Upper lobe of right lung (tissue), 1 donor: ENCODE data around the gene HSD17B13. TPM values are rescaled to one million over a fixed set of nuclear protein-coding genes. Genes with fewer than 3 reads are reported as not detected.

ENCODE experiments used
- ATAC-seq: fragments of 200-7000 bp; cut with Tn5 transposase; one replicate; pipeline ENCODE4 v1.9.1; 2020; ENCODE audit warnings: mild to moderate bottlenecking, moderate library complexity
- DNase-seq: peaks from one replicate; pipeline ENCODE4 v3.0.0-alpha.2; 2020
- H3K27ac ChIP-seq: fragments of 200-600 bp; one replicate; pipeline ENCODE4 v1.8.0; 2022
- H3K27me3 ChIP-seq: fragments of 200-600 bp; one replicate; pipeline ENCODE4 v1.8.0; 2022; ENCODE audit warnings: mild to moderate bottlenecking
- H3K36me3 ChIP-seq: fragments of 200-600 bp; one replicate; pipeline ENCODE4 v1.8.0; 2022
- H3K4me1 ChIP-seq: fragments of 200-600 bp; one replicate; pipeline ENCODE4 v1.8.0; 2022
- H3K4me3 ChIP-seq: fragments of 200-600 bp; one replicate; pipeline ENCODE4 v1.8.0; 2022; ENCODE audit warnings: mild to moderate bottlenecking
- H3K9me3 ChIP-seq: fragments of 200-600 bp; one replicate; pipeline ENCODE4 v1.8.0; 2022
- CTCF ChIP-seq: fragments of 200-600 bp; IDR thresholded peaks from one replicate; pipeline ENCODE4 v1.8.0; 2022; ENCODE audit warnings: antibody characterized with exemption
- intact Hi-C: fragments of 100-400 bp; cut with DNase I; formaldehyde crosslinking; loops from one replicate; pipeline ENCODE4 v1.11.0; 2022
- total RNA-seq: library from RNA; stranded (reverse); fragmentation: NEBNext Ultra II Directional; extraction: Animal tissue kit (Norgen Biotek cat#: 25700); gene quantifications from one replicate; pipeline ENCODE4 v1.2.1, GENCODE V29; 2021
- donor health status: DM: no; HTN: yes; CAD: no; lungs with severe emphysema.

The HSD17B13 gene
- total RNA-seq, 1 donor from 2014 or later, result 1.7 TPM

DNA sequence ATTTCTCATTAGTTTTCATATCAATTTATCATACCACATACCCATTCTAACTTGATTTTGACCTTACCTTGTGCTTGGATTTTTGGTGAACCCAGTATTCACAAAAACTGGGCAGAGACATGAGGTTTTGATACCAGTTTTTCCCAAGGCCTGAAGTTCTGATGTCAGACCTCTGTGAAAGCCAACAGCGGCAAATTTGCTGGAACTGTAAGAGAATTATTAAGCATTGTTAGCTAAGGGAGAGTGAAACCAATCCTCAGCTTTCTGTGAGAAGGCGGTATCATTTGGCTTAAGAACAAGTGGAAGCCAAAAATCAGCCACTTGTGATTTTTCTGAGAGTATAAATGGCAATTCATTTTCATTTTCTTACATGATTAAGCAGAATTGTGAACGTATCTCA, 8.9 kb downstream of the HSD17B13 start:
- intact Hi-C loops, result no loop called here
- ATAC-seq (no peak), DNase-seq (no peak)
- peaks cover 4% of the 10 kb centered on the region for H3K36me3 ChIP-seq
- no peak for TF ChIP-seq CTCF
- no peaks in the 10 kb centered on the region for H3K4me1 ChIP-seq
- H3K4me3 ChIP-seq, result no peak overlapping the region
- H3K9me3 ChIP-seq, result no peaks in the 10 kb centered on the region
- H3K27me3 ChIP-seq, result no peaks in the 10 kb centered on the region
- no peak overlapping the region for H3K27ac ChIP-seq

- no peak for ATAC-seq
Measured at GRCh38 chr4:87311684-87312083, 11.0 kb downstream of the HSD17B13 start.

DNA sequence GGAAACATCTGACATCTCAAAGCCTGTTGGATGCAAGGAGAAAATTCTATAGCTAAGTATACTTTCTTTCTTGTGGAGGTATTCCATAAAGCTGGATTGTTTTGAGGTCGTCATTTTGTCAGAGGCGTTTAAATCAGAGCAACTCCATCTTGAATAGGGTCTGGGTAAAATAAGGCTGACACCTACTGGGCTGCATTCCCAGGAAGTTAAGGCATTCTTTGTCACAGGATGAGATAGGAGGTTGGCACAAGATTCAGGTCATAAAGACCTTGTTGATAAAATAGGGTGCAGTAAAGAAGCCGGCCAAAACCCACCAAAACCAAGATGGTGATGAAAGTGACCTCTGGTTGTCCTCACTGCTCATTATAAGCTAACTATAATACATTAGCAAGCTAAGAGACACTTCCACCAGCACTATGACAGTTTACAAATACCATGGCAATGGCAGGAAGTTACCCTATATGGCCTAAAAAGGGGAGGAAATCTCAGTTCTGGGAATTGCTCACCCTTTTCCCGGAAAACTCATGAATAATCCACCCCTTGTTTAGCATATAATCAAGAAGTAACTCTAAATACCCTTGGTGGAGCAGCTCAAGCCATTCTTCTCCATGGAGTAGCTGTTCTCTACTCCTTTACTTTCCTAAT, 11.9 kb downstream of the HSD17B13 start:
- H3K4me3 ChIP-seq, result no peak overlapping the region
- DNase-seq (no peak), ATAC-seq (no peak)
- intact Hi-C loops, result no loop called here
- H3K27me3 ChIP-seq, result no peaks in the 10 kb centered on the region
- no peaks in the 10 kb centered on the region for H3K4me1 ChIP-seq
- H3K36me3 ChIP-seq, result no peaks in the 10 kb centered on the region
- H3K27ac ChIP-seq, result no peak overlapping the region
- H3K9me3 ChIP-seq, result no peaks in the 10 kb centered on the region
- no peak for TF ChIP-seq CTCF

More at GRCh38 chr4:87311684-87312083, 11.0 kb downstream of the HSD17B13 start:
- intact Hi-C loops, result no loop called here
- Histone ChIP-seq H3K4me1 (no peaks in the 10 kb centered on the region), H3K36me3 (peaks cover 3% of the 10 kb centered on the region), H3K27me3 (no peaks in the 10 kb centered on the region), H3K4me3 (no peak overlapping the region), H3K9me3 (no peaks in the 10 kb centered on the region), H3K27ac (no peak overlapping the region)
- no peak for DNase-seq
- no peak for TF ChIP-seq CTCF

- no peaks in the 10 kb centered on the region for H3K9me3 ChIP-seq
- no peak overlapping the region for H3K4me3 ChIP-seq
- no peaks in the 10 kb centered on the region for H3K36me3 ChIP-seq
- H3K27me3 ChIP-seq, result no peaks in the 10 kb centered on the region
- no peak for TF ChIP-seq CTCF
- intact Hi-C loops, result no loop called here
- H3K27ac ChIP-seq, result no peak overlapping the region
- ATAC-seq (no peak), DNase-seq (no peak)
- H3K4me1 ChIP-seq, result no peaks in the 10 kb centered on the region
Measured at GRCh38 chr4:87309625-87310024, 13.1 kb downstream of the HSD17B13 start.

DNA sequence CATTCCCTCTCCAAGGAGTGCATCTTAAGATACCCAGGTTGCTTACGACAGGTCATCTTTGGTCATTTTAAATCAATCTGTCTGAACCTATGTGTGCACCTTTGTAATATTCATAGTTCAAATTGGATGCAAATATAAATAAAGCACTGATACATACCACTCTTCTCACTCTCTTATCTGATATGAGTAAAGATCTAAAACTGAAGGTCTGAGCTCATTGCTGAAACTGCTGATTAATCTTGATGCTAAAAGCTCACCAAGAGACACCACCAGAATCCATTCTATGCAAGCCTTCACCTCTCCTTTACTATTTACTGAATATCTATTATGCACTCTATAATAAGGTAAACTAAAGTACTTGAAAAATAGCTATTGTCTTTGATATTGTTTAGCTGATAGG, 16.6 kb downstream of the HSD17B13 start:
- no peak for DNase-seq
- intact Hi-C loops, result no loop called here
- no peaks in the 10 kb centered on the region for H3K27me3 ChIP-seq
- no peak for TF ChIP-seq CTCF
- no peaks in the 10 kb centered on the region for H3K4me1 ChIP-seq
- no peak overlapping the region for H3K4me3 ChIP-seq
- no peak overlapping the region for H3K27ac ChIP-seq
- H3K36me3 ChIP-seq, result no peaks in the 10 kb centered on the region
- ATAC-seq, result no peak
- H3K9me3 ChIP-seq, result no peaks in the 10 kb centered on the region

- no peak overlapping the region for H3K4me3 ChIP-seq
- no peaks in the 10 kb centered on the region for H3K36me3 ChIP-seq
- ATAC-seq, result no peak
- no peaks in the 10 kb centered on the region for H3K4me1 ChIP-seq
- no peaks in the 10 kb centered on the region for H3K9me3 ChIP-seq
- no peak overlapping the region for H3K27ac ChIP-seq
- TF ChIP-seq CTCF, result no peak
- intact Hi-C loops, result no loop called here
- H3K27me3 ChIP-seq, result no peaks in the 10 kb centered on the region
- no peak for DNase-seq
Measured at GRCh38 chr4:87305562-87305961, 17.1 kb downstream of the HSD17B13 start.
